HG03558 (cell line): ENCODE results near the gene DUSP12.
"Not testable (repeated sequence)": the region's sequence is repeated elsewhere in the genome, so short reads cannot be mapped to it uniquely, and the experiment has no call there.

Experiments
- ATAC-seq: cut with Tn5 transposase; IDR thresholded peaks from one replicate; pipeline ENCODE4 v1.9.1; 2021; ENCODE audit warnings: moderate number of reproducible peaks; ENCODE audit not compliant: unreplicated experiment; ENCODE audit errors: extremely low read depth

DUSP12 gene

GRCh38 chr1:161749509-161750407 is at the start of gene DUSP12:
Gene DUSP12 (plus strand): TSS chr1:161749786. CDS start chr1:161749802, 16 bp downstream.
- ATAC-seq: peak; percentile 85

GRCh38 chr1:161702250-161702649 is 47.3 kb upstream of the DUSP12 start:
- no peak for ATAC-seq

GRCh38 chr1:161705537-161705936 is 44.0 kb upstream of the DUSP12 start:
- ATAC-seq: no peak

- no peak for ATAC-seq
Observed at GRCh38 chr1:161706113-161706481, 43.5 kb upstream of the DUSP12 start.

- peak; percentile 41 for ATAC-seq
Observed at GRCh38 chr1:161706482-161707347, 42.9 kb upstream of the DUSP12 start, which contains the start of gene FCRLA. Gene FCRLA (plus strand): TSS chr1:161707229. CDS start chr1:161707265, 36 bp downstream.

GRCh38 chr1:161707503-161707902 is 42.1 kb upstream of the DUSP12 start:
- no peak for ATAC-seq

- ATAC-seq: no peak
Observed at GRCh38 chr1:161709373-161709772, 40.2 kb upstream of the DUSP12 start.

GRCh38 chr1:161710560-161710959 is 39.0 kb upstream of the DUSP12 start:
- no peak for ATAC-seq

- ATAC-seq: peak; percentile 38
Observed at GRCh38 chr1:161718559-161719324, 30.8 kb upstream of the DUSP12 start.

GRCh38 chr1:161719325-161719611 is 30.3 kb upstream of the DUSP12 start:
- no peak for ATAC-seq

- ATAC-seq: no peak
Observed at GRCh38 chr1:161720422-161720821, 29.2 kb upstream of the DUSP12 start.

- ATAC-seq: no peak
Observed at GRCh38 chr1:161720956-161721737, 28.4 kb upstream of the DUSP12 start, which contains the start of gene FCRLB. Gene FCRLB (plus strand): TSS chr1:161721544. CDS start chr1:161722673, 1,129 bp downstream.

GRCh38 chr1:161721738-161722343 is 27.7 kb upstream of the DUSP12 start:
- ATAC-seq: no peak

- ATAC-seq: no peak
Observed at GRCh38 chr1:161722406-161722805, 27.2 kb upstream of the DUSP12 start.

- ATAC-seq: no peak
Observed at GRCh38 chr1:161723459-161724141, 26.0 kb upstream of the DUSP12 start.

- not testable (repeated sequence) for ATAC-seq
Observed at GRCh38 chr1:161725258-161725907, 24.2 kb upstream of the DUSP12 start.

- ATAC-seq: no peak
Observed at GRCh38 chr1:161725908-161726472, 23.6 kb upstream of the DUSP12 start.
